Pulmonary artery endothelial cell (primary cell): ENCODE data around the gene LRCH1. TPM values are rescaled to one million over a fixed set of nuclear protein-coding genes. Genes with fewer than 3 reads are reported as not detected.

Source experiments
- DNase-seq: peaks from one replicate; pipeline ENCODE4 v3.0.0-alpha.2; 2011; ENCODE audit warnings: low read depth, low spot score
- total RNA-seq: library from RNA; depleted of rRNA; stranded (reverse); fragments of >200 nt; gene quantifications from 2 replicates; pipeline ENCODE4 v1.2.3, GENCODE V29; 2014

Gene LRCH1
- total RNA-seq, 1 donor from 2014 or later, result 4.4 TPM

GRCh38 chr13:46593398-46593797, 40.4 kb downstream of the LRCH1 start:
- no peak for DNase-seq

GRCh38 chr13:46594374-46595078, 41.6 kb downstream of the LRCH1 start:
- no peak for DNase-seq

GRCh38 chr13:46595136-46595884, 42.3 kb downstream of the LRCH1 start:
- no peak for DNase-seq

GRCh38 chr13:46595885-46596275, 42.9 kb downstream of the LRCH1 start:
- DNase-seq, result no peak

GRCh38 chr13:46596466-46596865, 43.5 kb downstream of the LRCH1 start:
- DNase-seq, result no peak

- DNase-seq, result no peak
Measured at GRCh38 chr13:46598140-46598819, 45.3 kb downstream of the LRCH1 start.

GRCh38 chr13:46598820-46599180, 45.8 kb downstream of the LRCH1 start:
- DNase-seq, result no peak

GRCh38 chr13:46600943-46601311, 48.0 kb downstream of the LRCH1 start:
- no peak for DNase-seq

GRCh38 chr13:46602531-46602930, 49.6 kb downstream of the LRCH1 start:
- DNase-seq, result no peak

- no peak for DNase-seq
Measured at GRCh38 chr13:46603165-46603603, 50.2 kb downstream of the LRCH1 start.

GRCh38 chr13:46604226-46604990, 51.4 kb downstream of the LRCH1 start:
- no peak for DNase-seq

GRCh38 chr13:46605076-46605824, 52.3 kb downstream of the LRCH1 start:
- DNase-seq, result no peak

- DNase-seq, result no peak
Measured at GRCh38 chr13:46605825-46606554, 53.0 kb downstream of the LRCH1 start.

GRCh38 chr13:46606970-46607369, 54.0 kb downstream of the LRCH1 start:
- no peak for DNase-seq

- DNase-seq, result no peak
Measured at GRCh38 chr13:46607768-46608564, 55.0 kb downstream of the LRCH1 start.

GRCh38 chr13:46609052-46609451, 56.1 kb downstream of the LRCH1 start:
- no peak for DNase-seq

- no peak for DNase-seq
Measured at GRCh38 chr13:46609726-46610125, 56.8 kb downstream of the LRCH1 start.

GRCh38 chr13:46612267-46612666, 59.3 kb downstream of the LRCH1 start:
- DNase-seq, result no peak

GRCh38 chr13:46613409-46614049, 60.6 kb downstream of the LRCH1 start:
- DNase-seq, result no peak
